Testis (tissue), 2 donors: ENCODE measurements around the gene FRRS1L.

Experiments used
- CTCF ChIP-seq, 3 experiments: fragments of 450-650 bp in 2 of 3; fragments of 200-600 bp in 1 of 3; sonication (generic) in 1 of 3; IDR thresholded peaks; one replicate each; pipeline ENCODE4 v1.5.1; 2016 to 2019; ENCODE audit warnings: antibody characterized with exemption in 3 of 3, mild to moderate bottlenecking in 2 of 3, moderate library complexity in 1 of 3
- POLR2A ChIP-seq: fragments of 450-650 bp; IDR thresholded peaks from one replicate; pipeline ENCODE4 v1.6.1; 2017; ENCODE audit warnings: antibody characterized with exemption, mild to moderate bottlenecking, moderate library complexity

DNA sequence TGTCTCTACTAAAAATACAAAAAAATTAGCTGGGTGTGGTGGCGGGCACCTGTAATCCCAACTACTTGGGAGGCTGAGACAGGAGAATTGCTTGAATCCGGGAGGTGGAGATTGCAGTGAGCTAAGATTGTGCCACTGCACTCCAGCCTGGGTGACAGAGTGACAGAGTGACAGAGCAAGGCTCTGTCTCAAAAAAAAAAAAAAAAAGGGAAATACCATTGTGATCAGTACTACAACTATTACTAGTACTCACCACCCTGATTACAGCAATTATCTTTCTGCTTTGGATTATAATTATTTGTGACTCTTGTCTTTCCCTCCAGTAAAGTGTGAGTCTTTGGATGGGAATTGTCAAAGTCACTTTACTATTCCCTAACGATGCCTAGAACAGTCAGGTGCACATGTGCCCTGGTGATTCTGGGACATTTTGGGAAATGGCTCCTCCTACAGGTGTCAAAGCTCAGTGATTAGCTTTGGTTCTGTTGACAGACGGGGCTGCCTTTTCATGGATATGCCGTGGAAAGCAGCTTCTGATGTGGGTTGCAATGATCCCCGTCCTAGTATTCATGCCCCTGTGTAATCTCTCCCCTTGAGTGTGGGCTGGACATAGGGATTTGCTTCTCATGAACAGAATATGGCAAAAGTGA, 31.8 kb upstream of the FRRS1L start:
- TF ChIP-seq CTCF (IDR thresholded peaks at IDR 0.05) (no peak), POLR2A (no peak)
